GM12864 (cell line): Measurements from ENCODE around the gene YPEL2.

Experiments used
- DNase-seq: peaks from one replicate; pipeline ENCODE4 v3.0.0-alpha.2; 2011; ENCODE audit warnings: low read depth
- H3K4me3 ChIP-seq: 2 replicates; pipeline ENCODE4 v1.5.1; 2011; ENCODE audit warnings: mild to moderate bottlenecking, low read depth, low read length, control low read depth
- CTCF ChIP-seq: IDR thresholded peaks from 2 replicates; pipeline ENCODE4 v1.5.1; 2011; ENCODE audit warnings: low read depth, mild to moderate bottlenecking, moderate library complexity, low read length, control low read depth, inconsistent platforms; ENCODE audit errors: missing control alignments

Gene YPEL2

GRCh38 chr17:59331929-59332748 lies 684 bp downstream of the YPEL2 start:
- TF ChIP-seq CTCF, result no peak
- no peak for DNase-seq

GRCh38 chr17:59332749-59333377 lies 1.4 kb downstream of the YPEL2 start:
- peak overlapping the region; percentile 71 for H3K4me3 ChIP-seq
- no peak for DNase-seq
- TF ChIP-seq CTCF, result no peak

More at GRCh38 chr17:59331929-59332748, 684 bp downstream of the YPEL2 start:
- peak overlapping the region; percentile 71 for H3K4me3 ChIP-seq

- no peak for DNase-seq
- TF ChIP-seq CTCF, result no peak
- no peak overlapping the region for H3K4me3 ChIP-seq
Observed at GRCh38 chr17:59333836-59334235, 2.4 kb downstream of the YPEL2 start.

GRCh38 chr17:59335685-59336084 lies 4.2 kb downstream of the YPEL2 start:
- DNase-seq, result no peak
- TF ChIP-seq CTCF, result no peak
- no peak overlapping the region for H3K4me3 ChIP-seq

- no peak for TF ChIP-seq CTCF
- no peak for DNase-seq
- no peak overlapping the region for H3K4me3 ChIP-seq
Observed at GRCh38 chr17:59337741-59338299, 6.4 kb downstream of the YPEL2 start.

- no peak for TF ChIP-seq CTCF
- no peak overlapping the region for H3K4me3 ChIP-seq
- DNase-seq, result no peak
Observed at GRCh38 chr17:59338498-59338897, 7.0 kb downstream of the YPEL2 start.
